Esophagus squamous epithelium (tissue), 5 donors: ENCODE measurements around the gene COL27A1. TPM values are rescaled to one million over a fixed set of nuclear protein-coding genes. Genes with fewer than 3 reads are reported as not detected.

Experiments
- DNase-seq: peaks from one replicate; lab custom pipeline; 2025; lab: John Stamatoyannopoulos, UW
- H3K27ac ChIP-seq, 4 donors: fragments of 200-600 bp; sonication (generic); one replicate each; pipeline ENCODE4 v1.5.1; 2016 to 2019; ENCODE audit warnings: mild to moderate bottlenecking in 1 of 4
- H3K27me3 ChIP-seq, 4 donors: fragments of 200-600 bp; sonication (generic); 1 replicate in 3 of 4; 2 replicates in 1 of 4; pipeline versions ENCODE4 v1.5.1 to v1.6.0; 2017 to 2021; ENCODE audit warnings: antibody characterized with exemption in 1 of 4
- H3K36me3 ChIP-seq, 3 donors: fragments of 200-600 bp; sonication (generic); one replicate each; pipeline ENCODE4 v1.5.1; 2016 to 2019
- H3K4me1 ChIP-seq, 3 donors: fragments of 200-600 bp; sonication (generic); one replicate each; pipeline ENCODE4 v1.5.1; 2017 to 2019
- H3K4me3 ChIP-seq, 4 donors: fragments of 200-600 bp; sonication (generic); 1 replicate in 3 of 4; 2 replicates in 1 of 4; pipeline ENCODE4 v1.5.1; 2016 to 2019; ENCODE audit warnings: mild to moderate bottlenecking in 2 of 4, moderate library complexity in 1 of 4
- H3K9me3 ChIP-seq, 3 donors: fragments of 200-600 bp; sonication (generic); one replicate each; pipeline ENCODE4 v1.5.1; 2016 to 2019
- CTCF ChIP-seq, 6 experiments: fragments of 450-650 bp in 4 of 6; fragments of 200-600 bp in 2 of 6; sonication (generic) in 2 of 6; IDR thresholded peaks; one replicate each; pipeline ENCODE4 v1.5.1; 2016 to 2019; ENCODE audit warnings: antibody characterized with exemption in 6 of 6, mild to moderate bottlenecking in 4 of 6, moderate library complexity in 4 of 6
- POLR2A ChIP-seq, 4 donors: fragments of 450-650 bp; IDR thresholded peaks; one replicate each; pipeline ENCODE4 v1.6.1; 2017; ENCODE audit warnings: antibody characterized with exemption in 4 of 4, mild to moderate bottlenecking in 4 of 4, moderate library complexity in 3 of 4
- WGBS, 2 donors: methylation state at CpG; one replicate each; pipeline ENCODE4 v1.1.5; 2018; 5-methylcytosine and 5-hydroxymethylcytosine counted together
- intact Hi-C: fragments of 100-400 bp; cut with DNase I; formaldehyde crosslinking; loops from one replicate; pipeline ENCODE4 v1.15.0; 2022
- total RNA-seq, 4 donors: library from RNA; depleted of rRNA; stranded (reverse); fragments of >200 nt; gene quantifications; one replicate each; pipeline ENCODE4 v1.1.0, GENCODE V29; 2016
- donor health status: DM: yes; HTN: yes; CAD: no.

The COL27A1 gene
- total RNA-seq, 4 donors from 2014 or later, result 7.5 to 34.0 (median 12.0) TPM

GRCh38 chr9:114336157-114336556 is 180.8 kb downstream of the COL27A1 start:
- intact Hi-C loops, result no loop called here
- DNase-seq, result no peak
- no peak overlapping the region for H3K27ac ChIP-seq
- H3K27me3 ChIP-seq, result peaks cover 0 to 3% (median 0%) of the 10 kb centered on the region in 4 donors
- no peak for TF ChIP-seq CTCF (IDR thresholded peaks at IDR 0.05)
- no peak for TF ChIP-seq POLR2A (IDR thresholded peaks at IDR 0.05)
- no peak overlapping the region for H3K4me3 ChIP-seq
- peaks cover 19 to 55% (median 32%) of the 10 kb centered on the region in 3 donors for H3K36me3 ChIP-seq
- no peaks in the 10 kb centered on the region for H3K4me1 ChIP-seq
- 78 to 81% methylated on average over 4 to 5 of the region's 10 CpGs for WGBS, 2 donors
- H3K9me3 ChIP-seq, result no peaks in the 10 kb centered on the region

GRCh38 chr9:114336699-114337395 is 181.5 kb downstream of the COL27A1 start:
- H3K9me3 ChIP-seq, result no peaks in the 10 kb centered on the region
- H3K4me3 ChIP-seq, result no peak overlapping the region
- H3K27me3 ChIP-seq, result no peaks in the 10 kb centered on the region
- intact Hi-C loops, result no loop called here
- no peak overlapping the region for H3K27ac ChIP-seq
- TF ChIP-seq POLR2A (IDR thresholded peaks at IDR 0.05) (no peak), CTCF (IDR thresholded peaks at IDR 0.05) (no peak)
- peaks cover 23 to 62% (median 39%) of the 10 kb centered on the region in 3 donors for H3K36me3 ChIP-seq
- no peak for DNase-seq
- H3K4me1 ChIP-seq, result no peaks in the 10 kb centered on the region
- 80 to 100% methylated on average over 3 to 7 of the region's 23 CpGs for WGBS, 2 donors

- Histone ChIP-seq H3K27ac (no peak overlapping the region), H3K36me3 (peaks cover 30 to 75% (median 48%) of the 10 kb centered on the region in 3 donors), H3K27me3 (no peaks in the 10 kb centered on the region), H3K4me1 (peaks cover 0 to 2% (median 0%) of the 10 kb centered on the region in 3 donors), H3K9me3 (no peaks in the 10 kb centered on the region), H3K4me3 (no peak overlapping the region)
- no peak for DNase-seq
- intact Hi-C loops, result no loop called here
- TF ChIP-seq POLR2A (IDR thresholded peaks at IDR 0.05) (no peak), CTCF (IDR thresholded peaks at IDR 0.05) (no peak)
- 82 to 86% methylated on average over 2 of the region's 2 CpGs for WGBS, 2 donors
Measured at GRCh38 chr9:114338187-114338586, 182.8 kb downstream of the COL27A1 start.

- no peaks in the 10 kb centered on the region for H3K27me3 ChIP-seq
- TF ChIP-seq POLR2A (IDR thresholded peaks at IDR 0.05), result no peak
- TF ChIP-seq CTCF (IDR thresholded peaks at IDR 0.05), result peak; percentile 51 to 72 (median 65)
- H3K36me3 ChIP-seq, result peaks cover 41 to 87% (median 52%) of the 10 kb centered on the region in 3 donors
- WGBS, 2 donors, result 85 to 91% methylated on average over 14 to 16 of the region's 16 CpGs
- H3K4me3 ChIP-seq, result no peak overlapping the region
- intact Hi-C loops, result no loop called here
- no peak for DNase-seq
- H3K4me1 ChIP-seq, result peaks cover 0 to 6% (median 0%) of the 10 kb centered on the region in 3 donors
- H3K9me3 ChIP-seq, result no peaks in the 10 kb centered on the region
- H3K27ac ChIP-seq, result no peak overlapping the region
Measured at GRCh38 chr9:114339130-114339908, 184.0 kb downstream of the COL27A1 start.
